Coronary artery (tissue), 2 donors: Measurements from ENCODE around the gene WHRN.
A peak's percentile ranks its signal among the peaks of the same experiment; 100 is the strongest.

ENCODE experiments used
- DNase-seq: peaks from one replicate; pipeline ENCODE4 v3.0.0-alpha.2; 2017; ENCODE audit warnings: low spot score
- H3K27ac ChIP-seq, 2 donors: fragments of 200-600 bp; sonication (generic); one replicate each; pipeline ENCODE4 v1.5.1; 2016 to 2019
- H3K4me3 ChIP-seq: fragments of 200-600 bp; sonication (generic); 2 replicates; pipeline ENCODE4 v1.5.1; 2016; ENCODE audit warnings: mild to moderate bottlenecking, moderate library complexity
- TF ChIP-seq, protein P1 (sequence below): fragments of 200-600 bp; sonication (generic); IDR thresholded peaks from one replicate; pipeline ENCODE4 v1.5.1; 2019; ENCODE audit warnings: antibody characterized with exemption

The WHRN gene

GRCh38 chr9:114492991-114493390 is 12.3 kb downstream of the WHRN start:
- Histone ChIP-seq H3K4me3 (no peak overlapping the region), H3K27ac (no peak overlapping the region)
- TF ChIP-seq, protein P1, sequence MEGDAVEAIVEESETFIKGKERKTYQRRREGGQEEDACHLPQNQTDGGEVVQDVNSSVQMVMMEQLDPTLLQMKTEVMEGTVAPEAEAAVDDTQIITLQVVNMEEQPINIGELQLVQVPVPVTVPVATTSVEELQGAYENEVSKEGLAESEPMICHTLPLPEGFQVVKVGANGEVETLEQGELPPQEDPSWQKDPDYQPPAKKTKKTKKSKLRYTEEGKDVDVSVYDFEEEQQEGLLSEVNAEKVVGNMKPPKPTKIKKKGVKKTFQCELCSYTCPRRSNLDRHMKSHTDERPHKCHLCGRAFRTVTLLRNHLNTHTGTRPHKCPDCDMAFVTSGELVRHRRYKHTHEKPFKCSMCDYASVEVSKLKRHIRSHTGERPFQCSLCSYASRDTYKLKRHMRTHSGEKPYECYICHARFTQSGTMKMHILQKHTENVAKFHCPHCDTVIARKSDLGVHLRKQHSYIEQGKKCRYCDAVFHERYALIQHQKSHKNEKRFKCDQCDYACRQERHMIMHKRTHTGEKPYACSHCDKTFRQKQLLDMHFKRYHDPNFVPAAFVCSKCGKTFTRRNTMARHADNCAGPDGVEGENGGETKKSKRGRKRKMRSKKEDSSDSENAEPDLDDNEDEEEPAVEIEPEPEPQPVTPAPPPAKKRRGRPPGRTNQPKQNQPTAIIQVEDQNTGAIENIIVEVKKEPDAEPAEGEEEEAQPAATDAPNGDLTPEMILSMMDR: no peak
- DNase-seq: no peak

DNA sequence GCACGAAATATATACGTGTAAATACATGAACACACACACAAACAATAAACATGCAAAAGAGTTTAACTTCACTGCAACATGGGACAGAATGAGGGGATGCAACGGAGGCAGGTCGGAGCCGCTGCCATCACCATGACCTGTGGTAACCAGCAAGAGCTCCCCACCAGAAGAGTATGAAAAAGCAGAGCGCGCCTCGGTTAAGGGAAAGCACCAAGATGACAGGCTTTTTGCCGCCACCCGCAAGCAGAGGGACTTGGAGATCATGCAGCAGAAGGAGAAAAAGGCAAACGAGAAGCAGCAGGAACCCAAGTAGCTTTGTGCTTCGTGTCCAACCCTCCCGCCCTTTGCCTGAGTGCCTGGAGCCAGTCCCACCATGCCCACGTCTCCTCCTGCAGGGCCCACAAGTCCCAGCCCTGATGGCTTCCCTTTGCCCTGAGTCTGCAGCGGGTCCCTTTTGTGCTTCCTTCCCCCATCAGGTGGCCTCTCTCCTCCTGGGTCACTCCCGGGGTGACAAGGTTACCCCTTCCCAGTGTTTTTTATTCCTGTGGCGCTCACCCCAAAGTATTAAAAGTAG is 13.8 kb downstream of the WHRN start:
- TF ChIP-seq, protein P1: no peak
- no peak overlapping the region for H3K27ac ChIP-seq
- DNase-seq: no peak

GRCh38 chr9:114489928-114490327 is 15.3 kb downstream of the WHRN start:
- Histone ChIP-seq H3K27ac (no peak overlapping the region), H3K4me3 (no peak overlapping the region)
- TF ChIP-seq, protein P1: no peak
- DNase-seq: no peak

More for the DNA sequence above, 13.8 kb downstream of the WHRN start:
- H3K4me3 ChIP-seq: no peak overlapping the region

DNA sequence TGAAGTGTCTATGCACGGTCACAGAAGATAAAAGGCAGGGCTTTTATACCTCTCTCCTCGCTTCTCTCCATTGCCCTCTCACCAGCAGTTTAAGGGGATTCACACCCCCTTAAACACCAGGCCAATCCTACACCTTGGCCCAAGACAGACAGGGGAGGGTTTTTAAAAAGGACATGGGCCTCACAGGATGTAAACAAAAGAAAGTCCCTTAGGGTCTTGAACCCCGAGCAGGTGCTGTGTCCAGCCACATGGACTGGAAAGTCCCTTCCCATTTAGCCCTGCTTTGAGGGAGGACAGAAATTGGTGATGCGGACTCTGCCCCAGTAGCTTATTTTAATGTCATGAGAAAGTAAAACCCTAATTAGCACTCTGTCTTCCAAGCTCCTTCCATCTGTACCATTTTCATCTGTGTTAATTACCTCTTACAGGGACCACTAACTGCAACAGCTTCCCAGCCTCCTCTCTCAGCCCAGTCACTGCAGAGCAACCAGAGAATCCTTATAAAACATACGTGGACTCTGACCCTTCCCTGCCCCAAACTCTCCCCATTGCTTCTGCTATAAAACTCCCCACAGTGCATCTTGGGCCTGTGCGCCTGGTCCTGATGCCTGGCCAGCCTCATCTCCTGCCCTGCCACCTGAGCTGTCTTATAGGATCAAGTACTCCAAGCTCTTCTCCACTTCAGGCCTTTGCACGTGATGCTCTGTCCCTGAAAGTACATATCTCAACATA is 16.7 kb downstream of the WHRN start:
- Histone ChIP-seq H3K27ac (no peak overlapping the region), H3K4me3 (no peak overlapping the region)
- TF ChIP-seq, protein P1: no peak
- DNase-seq: no peak

DNA sequence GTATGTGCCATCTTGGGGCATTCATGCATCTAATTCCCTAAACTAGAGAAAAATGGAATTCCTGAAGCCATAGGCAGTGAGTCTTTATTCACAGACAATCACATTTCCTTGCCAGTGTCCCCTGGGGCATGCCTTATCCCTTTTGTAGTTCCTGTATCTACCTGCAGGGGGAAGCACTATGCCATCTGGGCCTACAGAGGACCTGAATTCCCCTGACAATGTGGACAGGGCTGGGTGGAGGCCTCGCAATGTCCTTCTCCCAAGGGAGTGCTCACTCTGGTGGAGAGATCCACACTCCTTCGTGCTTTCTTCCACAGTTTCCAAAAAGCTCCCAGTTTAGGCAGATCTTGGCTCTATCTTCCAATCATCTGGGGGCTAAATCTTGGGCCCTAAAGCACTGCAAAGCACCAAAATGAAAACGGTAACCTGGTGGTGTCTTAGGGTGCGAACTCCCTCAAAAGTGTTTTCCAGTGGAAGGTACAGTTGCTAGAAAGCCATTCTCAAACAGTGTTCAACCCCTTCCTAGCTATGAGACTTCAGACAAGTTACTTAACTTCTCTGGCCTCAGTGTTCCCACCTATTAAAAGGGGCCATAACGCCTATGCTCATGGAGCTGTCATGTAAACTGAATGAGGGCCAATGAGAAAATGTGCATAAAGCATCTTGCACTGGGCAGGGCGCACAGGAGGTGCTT is 17.5 kb downstream of the WHRN start:
- no peak for DNase-seq
- no peak overlapping the region for H3K27ac ChIP-seq
- TF ChIP-seq, protein P1: peak; percentile 34
- H3K4me3 ChIP-seq: no peak overlapping the region

GRCh38 chr9:114486205-114486963 is 18.9 kb downstream of the WHRN start:
- Histone ChIP-seq H3K27ac (no peak overlapping the region), H3K4me3 (no peak overlapping the region)
- DNase-seq: no peak
- TF ChIP-seq, protein P1: no peak
